Calu3 (cell line): ENCODE data around the gene ASCL1. TPM values are rescaled to one million over a fixed set of nuclear protein-coding genes. Genes with fewer than 3 reads are reported as not detected.

ENCODE experiments used
- BruUV-seq: library from RNA; stranded (reverse); fragments of 400-500 nt; replicated peaks from 2 replicates; lab custom pipeline; 2021; lab: Mats Ljungman, UMichigan
- CTCF ChIA-PET: fragments of 300-600 bp; sonication (Branson Sonifier 250); formaldehyde crosslinking; loops from one replicate; lab custom pipeline; 2022; ENCODE audit warnings: antibody characterized with exemption; lab: Charles Lee
- DNase-seq: peaks from one replicate; pipeline ENCODE4 v3.0.0; 2022
- H3K27ac Mint-ChIP-seq: one replicate; pipeline ENCODE4 v1.8.0; 2022; ENCODE audit warnings: mixed read lengths; ENCODE audit not compliant: unreplicated experiment
- H3K27me3 Mint-ChIP-seq: one replicate; pipeline ENCODE4 v1.8.0; 2022; ENCODE audit warnings: mixed read lengths; ENCODE audit not compliant: unreplicated experiment
- H3K36me3 Mint-ChIP-seq: one replicate; pipeline ENCODE4 v1.8.0; 2022; ENCODE audit warnings: mild to moderate bottlenecking, moderate library complexity, mixed read lengths; ENCODE audit not compliant: insufficient read depth, unreplicated experiment
- H3K4me1 Mint-ChIP-seq: one replicate; pipeline ENCODE4 v1.8.0; 2022; ENCODE audit warnings: mild to moderate bottlenecking, low read depth, mixed read lengths; ENCODE audit not compliant: unreplicated experiment
- H3K4me3 Mint-ChIP-seq: one replicate; pipeline ENCODE4 v1.8.0; 2022; ENCODE audit warnings: mild to moderate bottlenecking, low read depth, moderate library complexity, mixed read lengths; ENCODE audit not compliant: unreplicated experiment
- H3K9me3 Mint-ChIP-seq: one replicate; pipeline ENCODE4 v1.8.0; 2022; ENCODE audit warnings: low read depth, mixed read lengths; ENCODE audit not compliant: unreplicated experiment
- CTCF ChIP-seq: fragments of 200-600 bp; IDR thresholded peaks from one replicate; pipeline ENCODE4 v1.8.0; 2022; ENCODE audit warnings: antibody characterized with exemption; ENCODE audit not compliant: unreplicated experiment
- intact Hi-C: fragments of 100-400 bp; cut with micrococcal nuclease; formaldehyde crosslinking; loops from one replicate; pipeline ENCODE4 v1.10.0; 2022; ENCODE audit not compliant: unreplicated experiment
- total RNA-seq: library from RNA; stranded (reverse); gene quantifications from 2 replicates; pipeline ENCODE4 v1.2.3, GENCODE V29; 2022

Gene ASCL1
- total RNA-seq, 1 experiment from 2014 or later: not detected

- no peak for TF ChIP-seq CTCF
- DNase-seq: no peak
- no peaks in the 10 kb centered on the region for H3K4me1 Mint-ChIP-seq
- H3K36me3 Mint-ChIP-seq: no peaks in the 10 kb centered on the region
- no peak overlapping the region for H3K27ac Mint-ChIP-seq
- CTCF ChIA-PET: no interaction called here
- BruUV-seq: no TSS peak
- H3K9me3 Mint-ChIP-seq: peaks cover 7% of the 10 kb centered on the region
- intact Hi-C loops: no loop called here
- no peaks in the 10 kb centered on the region for H3K27me3 Mint-ChIP-seq
- no peak overlapping the region for H3K4me3 Mint-ChIP-seq
Measured at GRCh38 chr12:102992720-102993119, 35.2 kb downstream of the ASCL1 start.

- intact Hi-C loops: no loop called here
- Mint-ChIP-seq H3K36me3 (no peaks in the 10 kb centered on the region), H3K9me3 (peaks cover 7% of the 10 kb centered on the region), H3K27ac (no peak overlapping the region), H3K27me3 (no peaks in the 10 kb centered on the region), H3K4me3 (no peak overlapping the region), H3K4me1 (no peaks in the 10 kb centered on the region)
- DNase-seq: no peak
- TF ChIP-seq CTCF: no peak
- CTCF ChIA-PET: interaction anchor here (0.8 kb wide), 1 partner anchor 12 kb away, joined by 4 read pairs; no protein-coding TSS in a partner anchor
- no TSS peak for BruUV-seq
Measured at GRCh38 chr12:102993537-102993936, 36.1 kb downstream of the ASCL1 start.

GRCh38 chr12:102995372-102995771, 37.9 kb downstream of the ASCL1 start:
- H3K36me3 Mint-ChIP-seq: no peaks in the 10 kb centered on the region
- H3K27me3 Mint-ChIP-seq: no peaks in the 10 kb centered on the region
- no peak overlapping the region for H3K4me3 Mint-ChIP-seq
- intact Hi-C loops: no loop called here
- H3K27ac Mint-ChIP-seq: no peak overlapping the region
- no peak for DNase-seq
- BruUV-seq: no TSS peak
- TF ChIP-seq CTCF: no peak
- H3K9me3 Mint-ChIP-seq: peaks cover 8% of the 10 kb centered on the region
- no peaks in the 10 kb centered on the region for H3K4me1 Mint-ChIP-seq
- CTCF ChIA-PET: interaction anchor here (0.6 kb wide), 1 partner anchor 71 kb away, joined by 3 read pairs; no protein-coding TSS in a partner anchor

Other genes starting within 250 kb of the ASCL1 start
- 31.4 and 48.9 TPM in 2 replicates for gene PAH, start 40.4 kb upstream of the ASCL1 start, total RNA-seq